SKM-1 (cell line): Measurements from ENCODE around the gene DIAPH3.
A peak's percentile ranks its signal among the peaks of the same experiment; 100 is the strongest.

Experiments
- DNase-seq: peaks from one replicate; lab custom pipeline; 2025; ENCODE audit not compliant: unreplicated experiment; lab: John Stamatoyannopoulos, UW

Gene DIAPH3

DNA sequence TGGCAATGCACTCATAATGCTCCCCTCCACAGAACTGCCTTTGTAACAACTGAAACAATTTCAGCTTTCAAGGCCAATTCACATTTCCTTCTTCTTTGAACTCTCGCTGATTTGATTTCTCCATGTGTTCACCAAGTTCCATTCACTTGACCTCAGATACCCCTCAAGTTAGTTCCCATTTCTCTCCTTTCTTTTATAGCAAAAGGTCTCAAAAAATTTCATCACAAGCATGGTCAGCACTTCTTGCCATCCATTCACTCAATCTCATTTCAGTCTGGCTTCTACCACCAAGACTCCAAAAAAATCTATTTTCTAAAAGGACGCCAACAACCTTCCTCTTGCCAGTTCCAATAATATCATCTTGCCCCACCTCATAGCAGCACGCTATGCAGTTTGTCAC lies 135.7 kb downstream of the DIAPH3 start:
- peak; percentile 33 for DNase-seq

DNA sequence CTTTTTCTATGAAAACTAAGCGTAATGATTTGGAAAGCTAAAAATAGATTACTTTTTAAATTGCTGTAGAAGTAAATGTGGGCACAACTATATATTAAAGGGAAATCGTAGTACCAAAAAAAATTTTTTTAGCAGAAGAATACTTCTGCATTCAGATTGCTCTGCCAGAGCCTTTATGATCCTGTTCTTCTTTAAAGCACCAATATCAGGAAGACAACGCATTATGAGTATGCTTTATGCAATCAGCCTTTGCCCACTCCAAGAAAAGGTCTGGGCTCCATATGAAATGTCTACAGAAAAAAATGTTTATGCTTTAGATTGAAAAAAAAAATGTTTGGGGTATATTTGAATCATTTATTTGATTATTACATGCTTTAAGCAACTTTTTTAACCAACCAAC lies 137.4 kb downstream of the DIAPH3 start:
- no peak for DNase-seq

DNA sequence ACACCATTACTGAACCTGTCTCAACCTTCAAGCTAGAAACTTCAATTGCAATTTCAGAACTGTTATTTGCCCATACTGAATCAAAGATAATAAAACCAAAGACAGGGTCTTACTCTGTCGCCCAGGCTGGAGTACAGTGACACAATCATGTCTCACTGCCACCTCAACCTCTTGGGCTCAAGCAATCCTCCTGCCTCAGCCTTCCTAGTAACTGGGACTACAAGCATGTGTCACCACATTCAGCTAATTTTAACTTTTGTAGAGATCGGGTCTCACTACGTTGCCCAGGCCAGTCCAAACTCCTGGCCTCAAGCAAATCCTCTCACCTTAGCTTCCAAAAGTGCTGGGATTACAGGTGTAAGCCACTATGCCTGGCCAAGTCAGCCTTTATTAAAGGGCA lies 143.4 kb downstream of the DIAPH3 start:
- no peak for DNase-seq

DNA sequence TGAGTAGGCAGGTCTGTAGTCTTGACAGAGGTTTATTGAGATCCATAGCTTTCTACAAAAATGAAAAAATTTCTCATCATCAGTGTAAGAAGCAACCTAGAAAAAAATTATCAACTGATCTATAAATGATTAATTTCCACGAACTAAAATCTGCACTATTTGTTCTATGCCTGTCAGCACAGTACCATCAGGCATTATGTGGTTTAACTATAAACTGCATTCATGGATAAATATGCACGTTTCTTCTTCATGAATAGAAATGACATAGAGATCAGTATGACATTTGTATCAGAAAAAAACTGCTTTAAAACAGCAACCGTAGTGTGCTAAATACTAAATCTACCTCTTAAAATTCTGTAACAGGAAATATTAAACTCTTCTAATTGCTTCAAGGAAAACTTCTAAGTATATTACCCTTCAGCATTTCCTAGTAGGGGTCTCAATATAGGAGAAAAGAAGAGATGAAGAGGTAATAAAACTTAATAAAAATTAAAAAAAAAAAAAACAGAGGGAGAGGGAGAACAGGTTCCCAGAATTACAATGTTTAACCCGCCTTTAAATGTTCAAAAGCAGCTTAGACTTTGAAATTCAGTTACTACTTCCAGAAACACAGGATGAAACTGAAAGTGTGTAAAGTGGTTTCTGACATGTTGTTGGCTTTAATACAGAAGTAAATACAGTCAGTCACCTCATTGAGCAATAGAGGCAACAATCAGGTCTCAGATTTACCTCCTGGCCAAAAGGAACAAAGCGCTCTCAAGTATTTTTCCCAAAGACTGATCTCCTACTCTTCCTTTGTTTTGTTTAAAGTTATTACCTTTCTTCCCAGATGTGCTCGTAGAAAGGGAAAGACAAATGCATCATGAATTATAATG lies 144.4 kb downstream of the DIAPH3 start:
- no peak for DNase-seq

DNA sequence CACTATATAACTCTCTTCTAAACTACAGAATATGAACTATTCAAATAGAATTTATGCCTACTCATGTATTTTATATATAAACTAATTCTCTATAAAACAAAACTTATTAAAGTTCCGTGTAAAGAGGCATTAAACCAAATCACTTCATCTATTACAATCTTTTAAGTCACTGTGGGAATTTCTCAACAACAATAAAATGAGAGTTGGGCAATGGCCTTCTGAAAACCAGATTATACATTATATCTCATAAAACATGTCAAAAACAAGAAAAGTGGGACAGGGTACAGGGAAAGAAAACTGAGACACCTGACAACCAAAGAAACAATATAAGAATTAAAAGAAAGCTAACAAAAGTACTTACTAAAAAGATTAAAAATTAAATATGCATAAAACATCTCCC lies 145.2 kb downstream of the DIAPH3 start:
- no peak for DNase-seq

DNA sequence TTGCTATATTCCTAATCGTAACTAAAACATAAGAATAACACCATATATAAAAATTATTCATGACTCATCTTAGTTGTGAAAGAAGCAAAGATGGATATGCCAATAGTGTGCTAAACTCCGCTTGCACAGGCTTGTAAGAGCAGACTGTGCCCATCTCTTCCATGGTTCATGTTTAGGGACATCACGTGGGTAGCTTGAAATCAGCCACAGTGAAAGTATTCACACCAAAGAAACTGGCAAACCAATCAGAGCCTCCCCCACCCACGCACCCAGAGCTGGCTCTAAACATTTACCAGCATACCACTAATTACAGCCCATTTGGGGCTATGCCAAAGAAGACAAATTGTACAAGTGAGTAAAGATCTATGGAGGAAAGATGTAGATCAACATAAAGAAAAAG lies 147.5 kb downstream of the DIAPH3 start:
- DNase-seq, result no peak

DNA sequence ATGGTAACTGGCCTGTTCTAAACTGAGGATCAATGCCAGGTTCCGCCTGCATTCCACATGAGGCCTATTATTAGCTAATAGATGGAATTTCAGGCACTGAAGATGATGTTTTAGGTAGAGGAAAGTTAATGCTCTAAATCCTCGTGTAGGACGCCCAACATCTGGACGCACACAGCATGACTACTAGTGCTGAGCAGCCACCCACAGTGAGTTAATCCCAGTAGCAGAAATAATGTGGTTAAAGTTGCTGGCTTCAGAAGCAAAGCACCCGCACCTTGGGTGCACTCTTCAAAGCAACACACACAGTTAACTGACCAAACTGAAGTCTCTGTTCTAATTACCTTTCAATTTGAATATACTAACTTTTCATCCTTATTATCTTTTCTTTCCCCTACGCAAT lies 150.6 kb downstream of the DIAPH3 start:
- no peak for DNase-seq

DNA sequence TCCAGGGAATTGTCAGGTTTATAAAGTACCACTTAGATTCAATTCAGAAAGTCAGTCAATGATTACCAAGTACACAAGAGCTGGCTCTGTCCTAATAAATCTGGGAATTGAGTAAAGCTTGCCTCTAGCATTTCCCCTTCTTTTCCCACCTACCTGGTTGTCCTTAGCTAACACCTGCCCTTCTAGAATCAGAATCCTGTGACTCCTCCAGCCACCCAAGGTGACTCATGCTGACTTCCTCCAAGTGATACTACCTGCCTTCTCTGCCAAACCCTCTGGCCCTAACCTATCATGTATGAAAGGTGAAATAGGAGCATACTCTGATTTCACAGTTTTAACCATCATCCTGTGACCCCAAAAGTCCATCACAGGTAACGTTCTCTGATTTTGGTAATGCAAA lies 151.2 kb downstream of the DIAPH3 start:
- no peak for DNase-seq

DNA sequence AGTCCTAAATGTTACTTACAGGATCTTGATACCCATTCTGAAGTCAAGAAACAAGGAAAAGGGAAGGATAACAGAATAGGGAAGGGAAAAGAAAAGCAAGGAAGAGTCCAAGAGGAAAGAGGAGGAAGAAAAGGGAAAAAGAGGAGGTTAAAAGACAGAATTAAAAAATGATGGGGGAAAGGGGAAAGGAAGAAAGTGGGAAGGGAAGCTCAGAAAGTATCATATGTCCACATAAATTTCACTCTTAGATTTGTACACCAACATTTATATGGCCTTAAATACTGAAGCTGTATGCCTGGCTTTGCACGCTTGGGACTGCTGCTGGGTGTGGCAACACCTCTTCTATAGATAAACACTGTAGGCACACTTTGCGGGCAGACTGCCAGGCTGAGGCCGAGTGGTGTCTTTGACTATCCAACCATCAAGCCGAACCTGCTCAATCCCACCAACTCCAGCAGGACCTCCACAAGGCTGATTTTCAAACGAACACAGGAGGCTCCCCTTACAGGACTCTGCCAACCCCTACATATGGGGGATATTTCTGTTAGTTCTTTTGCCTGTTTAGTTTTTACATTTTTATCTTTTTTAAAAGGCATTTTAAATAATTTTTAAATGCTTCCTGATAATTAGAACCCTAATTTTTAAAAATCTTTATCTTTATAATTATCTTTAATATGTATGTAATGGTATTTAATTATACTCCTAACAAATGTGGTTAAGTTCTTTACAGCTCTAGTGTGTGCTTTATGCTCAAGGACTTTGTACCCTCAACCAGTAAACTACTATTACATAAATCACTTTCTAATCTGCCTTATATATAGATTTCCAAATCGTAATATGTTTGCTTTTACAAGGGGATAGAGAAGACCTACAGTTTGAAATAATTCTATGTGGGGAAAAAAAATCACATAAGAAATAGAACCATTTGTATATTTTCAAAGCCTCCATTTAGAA lies 154.2 kb downstream of the DIAPH3 start:
- DNase-seq, result no peak

DNA sequence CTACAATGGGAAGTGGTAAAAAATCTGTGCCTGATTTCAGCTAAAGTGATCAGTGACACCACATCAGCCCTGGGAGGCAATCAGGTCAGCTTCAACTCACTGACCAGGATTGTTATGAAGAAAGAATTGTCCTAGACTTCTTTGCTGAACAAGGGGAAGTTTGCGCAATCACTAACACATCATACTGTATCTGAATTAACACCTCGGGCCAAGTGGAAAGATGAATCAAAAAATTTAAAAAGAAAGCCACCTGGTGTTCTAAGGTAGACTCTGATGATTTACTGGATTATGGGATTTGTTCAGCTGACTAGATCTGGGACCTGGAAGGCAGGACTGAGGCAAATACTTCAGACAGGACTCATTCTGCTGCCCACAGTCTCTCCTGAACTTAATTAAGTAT lies 161.8 kb downstream of the DIAPH3 start:
- DNase-seq, result no peak

DNA sequence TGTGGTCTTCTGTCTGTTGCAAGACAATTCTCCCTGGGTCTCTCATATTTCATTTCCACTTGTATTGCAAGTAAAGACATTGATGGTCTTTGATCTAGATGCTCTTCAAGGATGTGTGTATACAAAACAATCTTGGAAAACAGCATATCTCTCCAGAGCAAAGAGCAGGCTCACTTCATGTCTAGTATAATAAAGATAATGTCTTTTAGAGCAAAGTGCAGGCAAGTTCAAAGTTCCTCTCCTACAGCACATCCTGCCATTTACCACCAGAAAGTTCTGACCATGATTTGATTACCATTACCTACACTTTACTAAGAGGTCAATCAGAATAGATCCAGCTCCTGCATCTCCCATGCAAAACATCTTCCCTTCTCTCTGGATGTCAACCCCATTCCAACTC lies 162.8 kb downstream of the DIAPH3 start:
- DNase-seq, result no peak

DNA sequence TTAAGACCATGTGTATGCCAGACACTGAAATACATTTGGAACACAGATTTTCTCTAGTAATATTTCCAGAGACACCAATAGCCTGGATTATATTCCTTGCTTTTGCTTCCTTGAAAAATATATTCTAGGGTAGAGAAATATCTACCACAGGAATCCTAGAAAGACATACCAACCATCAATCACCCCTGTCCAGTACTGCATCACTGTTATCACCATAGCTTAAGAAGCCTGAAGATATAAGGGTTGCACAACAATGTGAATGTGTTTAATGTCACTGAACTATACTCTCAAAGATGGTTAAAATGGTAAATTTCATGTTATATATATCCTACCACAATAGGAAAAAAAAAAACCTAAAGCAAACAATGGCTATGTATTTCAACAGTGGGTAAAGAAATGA lies 163.6 kb downstream of the DIAPH3 start:
- DNase-seq, result no peak

DNA sequence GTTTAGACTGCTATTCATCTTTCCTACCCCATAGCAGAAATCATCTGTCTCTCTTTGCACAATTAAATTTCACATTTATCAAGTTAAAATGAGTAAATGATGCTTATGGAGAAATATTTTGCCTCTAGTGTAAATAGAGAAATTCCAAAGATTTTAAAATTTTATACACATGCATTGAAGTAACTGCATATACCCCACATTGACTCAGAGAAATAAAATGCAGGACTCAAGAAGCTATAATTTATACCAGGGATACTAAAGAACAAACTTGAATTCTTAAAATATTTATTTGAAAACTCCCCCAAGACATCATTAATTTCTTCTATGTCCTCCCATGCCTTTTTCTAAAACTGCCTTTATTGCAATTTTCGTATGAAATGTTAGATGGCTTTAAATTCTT lies 165.8 kb downstream of the DIAPH3 start:
- DNase-seq, result no peak

DNA sequence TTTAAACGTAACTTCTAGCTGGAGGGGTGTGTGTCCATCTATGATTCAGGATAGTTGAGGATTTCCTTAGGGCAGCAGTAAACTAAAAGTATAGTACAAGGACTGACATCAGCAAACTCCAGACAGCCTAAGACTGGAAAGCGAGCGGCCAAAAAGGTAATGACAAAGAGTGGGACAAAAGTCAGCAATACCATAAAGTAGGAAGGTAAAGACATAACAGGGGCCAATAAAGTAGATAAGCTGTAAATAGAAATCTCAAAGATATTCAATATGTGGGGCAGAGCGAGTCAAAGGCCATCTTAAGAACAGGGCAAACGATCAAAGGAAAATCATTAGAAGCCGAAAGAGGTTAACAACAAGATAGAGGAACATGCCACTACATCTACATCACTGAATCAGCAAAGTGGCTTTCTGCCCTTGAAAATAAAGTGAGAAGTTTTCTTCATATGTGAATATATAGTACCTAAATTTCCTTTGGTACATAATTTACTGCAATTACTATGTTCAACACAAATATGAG lies 167.2 kb downstream of the DIAPH3 start:
- DNase-seq, result no peak

DNA sequence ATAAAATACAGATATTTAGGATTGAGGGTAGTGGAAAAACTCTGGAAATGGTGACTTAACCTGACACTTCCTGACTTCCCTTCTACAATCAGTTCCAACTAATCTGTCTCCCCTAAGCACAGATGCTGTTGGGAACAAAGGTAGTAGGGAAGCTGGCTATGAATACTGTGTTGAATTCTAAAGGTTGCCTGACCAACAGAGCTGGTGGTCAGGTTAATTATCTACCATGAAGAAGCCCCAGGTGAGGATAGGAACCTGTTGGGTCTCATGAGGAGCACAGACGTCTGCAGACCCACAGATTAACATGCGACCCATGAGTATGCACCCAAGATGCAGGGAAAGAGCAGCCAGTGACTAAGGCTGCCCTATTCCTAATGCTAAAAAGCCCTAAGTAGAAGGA lies 172.3 kb downstream of the DIAPH3 start:
- no peak for DNase-seq

DNA sequence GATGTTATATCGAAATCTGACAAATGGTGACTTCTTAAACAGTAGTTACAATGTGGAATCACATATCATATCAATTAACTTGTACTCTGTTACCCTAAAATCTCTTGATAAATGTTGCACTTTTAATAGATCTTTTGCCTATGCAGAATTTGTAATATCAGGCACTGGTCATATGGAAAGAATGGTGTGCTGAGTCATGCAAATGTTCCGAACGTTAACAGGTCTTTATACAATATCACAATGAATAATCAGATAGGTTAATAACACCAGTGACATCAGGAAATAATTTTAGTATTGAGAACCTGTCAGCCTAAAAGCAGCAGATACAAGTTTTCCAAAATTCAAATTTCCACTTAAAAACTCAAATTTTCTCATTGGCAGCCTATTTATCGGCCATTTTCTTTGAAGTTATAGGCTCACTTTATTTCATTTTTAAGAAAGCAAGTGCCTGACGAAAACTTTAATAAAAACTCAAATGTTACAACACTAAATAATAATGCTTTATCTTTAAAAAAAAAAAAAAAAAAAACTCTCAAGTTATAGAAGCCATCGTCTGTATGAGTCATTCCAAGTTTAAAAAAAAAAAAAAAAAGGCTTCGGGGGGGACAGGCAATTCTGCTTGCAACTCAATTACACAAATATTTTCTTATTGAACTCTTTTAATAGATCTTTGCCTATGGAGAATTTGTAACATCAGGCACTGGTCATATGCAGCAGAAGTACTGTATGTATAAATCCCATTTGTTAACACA lies 180.9 kb downstream of the DIAPH3 start:
- no peak for DNase-seq

DNA sequence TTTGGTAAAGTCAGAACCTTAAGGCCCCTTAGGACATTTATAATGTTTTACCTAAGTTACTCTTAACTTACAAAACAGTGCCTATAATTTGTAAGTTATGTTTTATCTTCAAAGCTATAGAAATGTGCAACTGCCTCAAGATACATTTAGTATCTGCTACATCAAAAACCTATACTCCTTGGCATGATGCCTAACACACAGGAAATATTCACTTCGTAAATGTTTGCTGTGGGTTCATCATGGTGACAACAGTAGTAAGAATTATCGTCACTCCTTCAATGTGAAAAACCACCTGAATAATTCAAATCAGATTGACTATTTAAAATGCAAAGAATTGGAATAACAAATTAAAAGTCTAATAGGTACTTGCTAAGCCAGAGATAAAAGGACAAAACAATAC lies 184.1 kb downstream of the DIAPH3 start:
- DNase-seq, result no peak

DNA sequence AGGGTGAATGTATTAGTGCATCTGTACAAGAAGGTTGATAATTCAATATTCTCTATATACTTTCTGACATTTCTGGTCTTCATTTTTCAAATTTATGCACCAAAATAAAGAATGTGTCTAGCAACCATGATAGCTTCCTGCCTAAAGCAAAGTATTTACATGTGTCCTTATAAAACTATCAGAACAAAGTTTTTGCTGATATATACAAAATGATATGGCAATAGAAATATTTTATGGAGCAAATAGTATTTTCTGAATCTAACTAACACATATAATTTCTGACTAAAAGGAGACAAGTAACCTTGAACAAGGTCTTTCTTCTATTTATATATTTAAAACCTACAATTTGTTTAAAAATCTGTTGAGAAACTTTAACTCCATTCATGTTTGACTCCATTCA lies 184.9 kb downstream of the DIAPH3 start:
- DNase-seq, result no peak

DNA sequence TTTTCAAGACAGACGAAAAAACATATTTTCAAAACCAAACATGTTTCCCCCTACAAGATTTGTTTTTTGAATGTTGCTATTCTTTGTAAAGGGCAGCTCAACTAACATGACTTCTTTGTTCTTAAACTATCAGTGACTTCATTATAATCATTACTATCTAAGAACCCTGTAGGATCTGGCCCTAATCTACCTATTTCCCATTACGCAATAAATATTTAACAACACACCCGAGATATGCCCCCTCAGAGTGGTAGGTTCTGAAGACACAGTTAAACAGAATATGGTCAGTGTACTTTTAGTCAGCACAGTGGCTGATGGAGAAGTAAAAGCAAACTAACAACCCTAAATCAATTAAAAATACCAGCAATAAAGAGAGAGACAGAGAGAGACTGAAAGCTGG lies 186.9 kb downstream of the DIAPH3 start:
- DNase-seq, result no peak

DNA sequence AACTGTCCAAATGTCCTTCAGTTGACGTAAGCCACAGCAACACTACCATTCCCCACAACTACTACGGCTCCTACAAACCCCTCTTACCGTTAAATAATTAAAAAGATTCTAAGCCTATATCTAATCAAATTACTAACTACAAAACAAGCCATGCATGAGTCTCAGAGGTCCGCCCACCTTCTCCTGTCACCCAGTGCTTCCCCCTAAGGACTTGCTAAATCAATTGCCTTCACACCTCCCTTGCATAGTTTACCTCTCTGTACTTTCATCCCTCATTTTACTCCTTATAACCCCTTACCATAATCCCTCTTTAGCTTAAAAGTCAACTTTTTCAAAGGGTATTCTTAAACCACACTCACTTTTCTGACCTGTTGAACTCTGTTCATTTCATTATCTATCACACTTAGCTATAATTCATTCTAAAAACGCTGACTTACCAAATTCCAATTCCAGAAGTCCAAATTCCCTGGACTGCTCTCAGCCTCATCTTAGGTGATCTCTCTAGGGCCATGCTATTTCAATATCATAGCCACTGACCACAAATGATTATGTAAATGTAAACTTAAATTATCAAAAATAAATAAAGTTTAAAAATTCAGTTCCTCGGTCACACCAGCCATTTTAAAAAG lies 187.8 kb downstream of the DIAPH3 start:
- no peak for DNase-seq

DNA sequence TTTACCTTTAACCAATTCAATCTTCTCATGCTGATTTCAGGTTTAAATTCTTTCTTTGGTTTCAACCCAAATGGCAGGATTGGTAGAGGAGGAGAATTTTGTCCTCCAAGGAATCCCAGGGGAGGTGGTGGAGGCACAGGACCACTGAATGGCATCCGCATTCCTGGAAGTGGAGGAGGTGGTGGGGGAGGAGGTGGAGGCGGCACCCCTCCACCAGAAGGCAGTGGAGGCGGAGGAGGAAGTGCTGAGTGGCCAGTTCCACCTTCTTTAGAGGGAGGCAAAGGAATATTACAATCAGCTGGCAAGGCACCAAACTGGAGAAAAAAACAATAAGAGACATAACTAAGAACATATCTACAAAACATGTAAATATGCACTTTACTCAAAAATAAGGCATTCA lies 192.9 kb downstream of the DIAPH3 start:
- DNase-seq, result no peak
